ENCODE measurements around the gene CSNK1G2. TPM values are rescaled to one million over a fixed set of nuclear protein-coding genes. Genes with fewer than 3 reads are reported as not detected.

Gene CSNK1G2
- polyA plus RNA-seq, 1 donor from 2014 or later: 110 TPM

- no peak overlapping the region for H3K27ac ChIP-seq (ENCODE audit: low read length)
- TF ChIP-seq RAD21 (conservative IDR thresholded peaks at IDR 0.05) (no peak), EZH2 (IDR thresholded peaks at IDR 0.05; ENCODE audit: borderline replicate concordance, insufficient read depth, low read length, poor library complexity, severe bottlenecking) (no peak), SMC3 (conservative IDR thresholded peaks at IDR 0.05; ENCODE audit: poor library complexity) (no peak), EP300 (conservative IDR thresholded peaks at IDR 0.05; ENCODE audit: poor library complexity, severe bottlenecking) (no peak), POLR2AphosphoS5 (IDR thresholded peaks at IDR 0.05) (no peak)
- no peak overlapping the region for H3K4me2 ChIP-seq (ENCODE audit: low read length)
- H3F3A ChIP-seq (ENCODE audit: insufficient read depth, low read length, poor library complexity, severe bottlenecking): no peaks in the 10 kb centered on the region
- no peak overlapping the region for H3K4me3 ChIP-seq (ENCODE audit: low read length)
- H4K20me1 ChIP-seq (ENCODE audit: insufficient read depth): no peaks in the 10 kb centered on the region
- no peak overlapping the region for H3K9ac ChIP-seq (ENCODE audit: low read length)
- H3K79me2 ChIP-seq (replicated peaks; ENCODE audit: insufficient read depth, low read length): no peaks in the 10 kb centered on the region
- no peaks in the 10 kb centered on the region for H3K27me3 ChIP-seq (ENCODE audit: insufficient read depth, low read depth, low read length)
- no peaks in the 10 kb centered on the region for H3K36me3 ChIP-seq (ENCODE audit: insufficient read depth, low read length)
- H3K9me2 ChIP-seq (ENCODE audit: insufficient read depth, low read length): no peaks in the 10 kb centered on the region
- no peaks in the 10 kb centered on the region for H3K9me3 ChIP-seq (ENCODE audit: low read length)
- no peak overlapping the region for H2AFZ ChIP-seq (ENCODE audit: low read depth, low read length)
These were observed 18.2 kb upstream of the CSNK1G2 start for GRCh38 chr19:1922803-1923202.

GRCh38 chr19:1923319-1923718 is 17.7 kb upstream of the CSNK1G2 start:
- no peaks in the 10 kb centered on the region for H3K36me3 ChIP-seq (ENCODE audit: insufficient read depth, low read length)
- H3K4me2 ChIP-seq (ENCODE audit: low read length): no peak overlapping the region
- H3F3A ChIP-seq (ENCODE audit: insufficient read depth, low read length, poor library complexity, severe bottlenecking): no peaks in the 10 kb centered on the region
- no peaks in the 10 kb centered on the region for H3K9me3 ChIP-seq (ENCODE audit: low read length)
- no peaks in the 10 kb centered on the region for H3K27me3 ChIP-seq (ENCODE audit: insufficient read depth, low read depth, low read length)
- H3K4me3 ChIP-seq (ENCODE audit: low read length): no peak overlapping the region
- H3K79me2 ChIP-seq (replicated peaks; ENCODE audit: insufficient read depth, low read length): no peaks in the 10 kb centered on the region
- no peak overlapping the region for H2AFZ ChIP-seq (ENCODE audit: low read depth, low read length)
- H3K9ac ChIP-seq (ENCODE audit: low read length): no peak overlapping the region
- H3K27ac ChIP-seq (ENCODE audit: low read length): no peak overlapping the region
- H4K20me1 ChIP-seq (ENCODE audit: insufficient read depth): no peaks in the 10 kb centered on the region
- no peaks in the 10 kb centered on the region for H3K9me2 ChIP-seq (ENCODE audit: insufficient read depth, low read length)
- TF ChIP-seq SMC3 (conservative IDR thresholded peaks at IDR 0.05; ENCODE audit: poor library complexity) (no peak), EZH2 (IDR thresholded peaks at IDR 0.05; ENCODE audit: borderline replicate concordance, insufficient read depth, low read length, poor library complexity, severe bottlenecking) (no peak), POLR2AphosphoS5 (IDR thresholded peaks at IDR 0.05) (no peak), MXI1 (conservative IDR thresholded peaks at IDR 0.05; ENCODE audit: poor library complexity, severe bottlenecking) (no peak), RAD21 (conservative IDR thresholded peaks at IDR 0.05) (no peak), TAF1 (IDR thresholded peaks at IDR 0.05; ENCODE audit: low read depth) (no peak), EP300 (conservative IDR thresholded peaks at IDR 0.05; ENCODE audit: poor library complexity, severe bottlenecking) (no peak), REST (IDR thresholded peaks at IDR 0.05; ENCODE audit: borderline replicate concordance) (no peak), CTCF (IDR thresholded peaks at IDR 0.05; ENCODE audit: poor library complexity, severe bottlenecking) (no peak)

Data from neural cell (in vitro differentiated cells).